22Rv1 (cell line): ENCODE data around the gene DMKN.
A peak's percentile ranks its signal among the peaks of the same experiment; 100 is the strongest.

Experiments used
- H3K27ac ChIP-seq: fragments of 450-650 bp; 2 replicates; pipeline ENCODE4 v1.5.1; 2017
- ZFX ChIP-seq: fragments of 450-650 bp; IDR thresholded peaks from 2 replicates; pipeline ENCODE4 v1.6.1; 2017; ENCODE audit warnings: antibody characterized with exemption, borderline replicate concordance
- TF ChIP-seq, protein P1 (sequence below): fragments of 450-650 bp; IDR thresholded peaks from 2 replicates; pipeline ENCODE4 v1.5.1; 2017; ENCODE audit warnings: mild to moderate bottlenecking

DMKN gene

DNA sequence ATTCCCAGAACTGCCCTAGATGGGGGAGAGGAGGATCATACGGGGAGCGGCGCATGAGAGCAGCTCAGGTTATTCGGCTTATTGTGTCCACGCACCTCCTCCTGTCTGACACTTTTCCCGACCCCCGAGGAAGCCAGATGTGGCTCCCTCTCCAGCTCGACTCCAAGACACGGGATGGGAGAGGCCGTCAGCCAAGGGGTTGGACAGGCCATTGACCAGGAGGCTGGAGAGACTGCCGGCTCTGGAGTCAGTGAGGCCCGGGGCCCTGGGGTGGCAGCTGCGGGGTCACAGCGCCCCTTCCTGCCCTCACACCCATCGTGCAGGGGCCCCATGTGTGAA, 2.9 kb downstream of the DMKN start:
- TF ChIP-seq ZFX, result no peak
- TF ChIP-seq, protein P1, sequence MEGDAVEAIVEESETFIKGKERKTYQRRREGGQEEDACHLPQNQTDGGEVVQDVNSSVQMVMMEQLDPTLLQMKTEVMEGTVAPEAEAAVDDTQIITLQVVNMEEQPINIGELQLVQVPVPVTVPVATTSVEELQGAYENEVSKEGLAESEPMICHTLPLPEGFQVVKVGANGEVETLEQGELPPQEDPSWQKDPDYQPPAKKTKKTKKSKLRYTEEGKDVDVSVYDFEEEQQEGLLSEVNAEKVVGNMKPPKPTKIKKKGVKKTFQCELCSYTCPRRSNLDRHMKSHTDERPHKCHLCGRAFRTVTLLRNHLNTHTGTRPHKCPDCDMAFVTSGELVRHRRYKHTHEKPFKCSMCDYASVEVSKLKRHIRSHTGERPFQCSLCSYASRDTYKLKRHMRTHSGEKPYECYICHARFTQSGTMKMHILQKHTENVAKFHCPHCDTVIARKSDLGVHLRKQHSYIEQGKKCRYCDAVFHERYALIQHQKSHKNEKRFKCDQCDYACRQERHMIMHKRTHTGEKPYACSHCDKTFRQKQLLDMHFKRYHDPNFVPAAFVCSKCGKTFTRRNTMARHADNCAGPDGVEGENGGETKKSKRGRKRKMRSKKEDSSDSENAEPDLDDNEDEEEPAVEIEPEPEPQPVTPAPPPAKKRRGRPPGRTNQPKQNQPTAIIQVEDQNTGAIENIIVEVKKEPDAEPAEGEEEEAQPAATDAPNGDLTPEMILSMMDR, result peak; percentile 70
- no peak overlapping the region for H3K27ac ChIP-seq

DNA sequence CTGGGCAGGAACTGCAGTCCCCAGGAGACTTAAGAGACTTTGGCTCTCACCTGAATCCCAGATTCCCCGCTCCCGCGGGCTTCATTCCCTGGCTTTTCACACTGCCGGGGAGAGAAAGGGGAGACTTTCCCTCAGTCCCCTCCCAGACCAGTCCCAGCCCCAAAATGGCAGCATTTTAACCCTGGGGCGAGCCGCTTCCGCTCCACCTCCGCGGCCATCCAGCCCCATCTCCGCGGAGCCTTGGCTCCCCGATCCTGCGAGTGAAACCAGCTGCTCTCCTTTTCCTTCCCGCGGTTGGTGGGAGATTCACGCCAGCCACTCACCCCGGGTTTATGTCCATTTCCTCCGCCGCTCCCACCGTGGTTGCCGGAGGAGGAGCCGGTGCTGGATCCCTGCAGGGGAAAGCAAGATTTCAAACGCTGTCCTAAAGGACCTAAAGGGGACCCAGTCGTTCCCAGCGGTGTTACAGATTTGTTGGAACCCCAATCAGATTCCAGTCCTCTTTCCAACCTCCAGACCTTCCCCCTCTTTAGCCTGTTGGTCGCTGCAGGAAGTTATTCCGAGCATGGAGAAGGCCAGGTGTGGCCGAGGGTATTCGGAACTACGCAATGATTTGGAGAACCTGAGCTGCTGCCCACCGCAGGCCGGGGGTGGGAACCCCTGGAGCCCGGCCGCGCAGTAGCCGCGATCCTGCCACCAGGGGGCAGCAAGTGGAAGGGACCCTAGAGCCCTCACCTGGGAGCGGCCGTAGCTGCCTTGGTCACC, 3.4 kb downstream of the DMKN start:
- TF ChIP-seq ZFX, result no peak
- TF ChIP-seq, protein P1, result peak; percentile 97
- peak overlapping the region; percentile 15; the same call in 1 of the 2 replicates for H3K27ac ChIP-seq

DNA sequence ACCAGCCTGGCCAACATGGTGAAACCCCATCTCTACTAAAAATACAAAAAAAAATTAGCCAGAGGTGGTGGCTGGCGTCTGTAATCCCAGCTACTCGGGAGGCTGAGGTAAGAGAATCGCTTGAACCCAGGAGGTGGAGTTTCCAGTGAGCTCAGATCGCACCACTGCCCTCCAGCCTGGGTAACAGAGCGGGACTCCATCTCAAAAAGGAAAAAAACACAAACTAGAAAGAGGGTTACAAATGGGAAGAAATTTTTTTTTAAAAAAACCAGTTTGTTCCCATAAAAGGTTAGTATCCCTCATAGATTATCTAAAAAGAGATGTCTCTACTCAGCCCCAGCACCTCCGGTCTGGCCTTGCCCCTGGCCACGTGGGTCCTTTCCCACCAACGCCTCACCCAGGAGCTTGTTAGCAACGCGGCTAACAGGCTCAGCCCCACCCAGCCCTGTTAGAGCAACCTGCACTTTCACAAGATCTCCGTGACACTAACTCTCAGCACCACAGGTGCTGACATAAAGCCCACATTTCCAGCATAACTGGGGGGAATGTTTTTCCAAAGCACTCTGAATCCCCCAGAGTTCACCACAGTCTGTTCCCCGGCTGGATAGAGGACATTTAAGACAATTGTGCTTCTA, 4.3 kb downstream of the DMKN start:
- peak overlapping the region; percentile 15; the same call in 1 of the 2 replicates for H3K27ac ChIP-seq
- TF ChIP-seq, protein P1, result no peak
- no peak for TF ChIP-seq ZFX

DNA sequence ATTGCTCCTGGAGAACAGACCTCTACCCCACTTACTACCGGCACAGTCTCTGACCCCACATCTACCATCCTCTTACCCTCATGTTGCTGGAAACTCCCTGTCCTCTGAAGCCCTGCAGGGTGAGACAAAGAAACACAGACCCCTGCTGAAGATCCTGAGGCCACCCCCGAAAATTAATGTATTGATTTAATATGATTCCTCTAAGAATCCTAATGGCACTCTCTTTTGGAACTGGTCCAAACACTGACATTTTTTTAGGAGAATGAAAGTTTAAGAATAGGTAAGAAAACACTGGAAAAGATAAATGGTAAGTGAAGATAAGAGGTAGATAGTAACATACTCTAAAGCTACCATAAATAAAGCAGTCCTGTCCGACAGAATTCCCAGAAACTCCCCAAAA, 5.3 kb downstream of the DMKN start:
- TF ChIP-seq ZFX, result no peak
- TF ChIP-seq, protein P1, result no peak
- no peak overlapping the region for H3K27ac ChIP-seq

GRCh38 chr19:35507561-35507960, 5.9 kb downstream of the DMKN start:
- H3K27ac ChIP-seq, result no peak overlapping the region
- TF ChIP-seq ZFX, result no peak
- TF ChIP-seq, protein P1, result no peak

DNA sequence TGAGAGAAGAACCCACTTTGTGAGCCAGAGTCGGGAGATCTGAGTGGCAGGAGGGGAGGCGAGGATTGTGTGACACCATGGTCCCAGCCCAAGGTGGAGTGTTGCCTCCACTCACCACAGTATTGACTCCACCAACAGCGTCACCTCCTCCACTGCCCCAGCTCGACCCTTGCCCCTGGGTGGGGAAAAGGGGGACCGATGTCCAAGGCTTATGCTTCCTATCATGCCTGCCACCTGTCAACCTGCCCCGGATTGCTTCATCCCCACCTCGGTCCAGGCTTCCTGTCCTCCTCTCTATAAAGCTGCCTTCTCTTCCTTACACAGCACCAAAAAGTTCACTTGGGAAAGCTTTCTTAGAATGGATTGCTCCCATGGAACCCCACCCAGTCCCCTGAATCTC, 7.4 kb downstream of the DMKN start:
- H3K27ac ChIP-seq, result no peak overlapping the region
- TF ChIP-seq, protein P1, result no peak
- TF ChIP-seq ZFX, result no peak

GRCh38 chr19:35502751-35503150, 10.7 kb downstream of the DMKN start:
- H3K27ac ChIP-seq, result no peak overlapping the region
- no peak for TF ChIP-seq ZFX
- TF ChIP-seq, protein P1, result no peak
